Measurements from ENCODE around the gene SUSD5. TPM values are rescaled to one million over a fixed set of nuclear protein-coding genes. Genes with fewer than 3 reads are reported as not detected.
"Not testable (repeated sequence)": the region's sequence is repeated elsewhere in the genome, so short reads cannot be mapped to it uniquely, and the experiment has no call there.

The SUSD5 gene
- total RNA-seq, 1 experiment from 2014 or later: 16.3 TPM

DNA sequence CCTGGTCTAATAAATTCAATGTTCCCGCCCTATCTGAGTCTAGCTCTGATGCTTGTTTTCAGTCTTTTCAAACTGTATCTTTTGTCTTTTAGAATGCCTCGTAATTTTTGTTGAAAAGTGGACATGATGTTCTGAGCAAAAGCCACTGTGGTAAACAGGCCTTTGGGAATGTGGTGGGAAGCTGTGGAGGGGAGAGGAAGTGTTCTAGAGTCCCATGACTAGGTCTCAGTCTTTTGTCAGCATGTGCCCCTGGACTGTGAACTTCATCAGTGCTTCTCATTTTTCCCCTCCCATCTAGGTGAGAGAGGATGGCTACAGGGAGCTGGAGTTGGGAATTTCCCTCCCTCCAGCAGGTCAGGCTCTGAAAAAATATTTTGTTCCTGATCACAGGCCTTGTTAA, 33.7 kb downstream of the SUSD5 start:
- Histone ChIP-seq H3K36me3 (ENCODE audit: control insufficient read depth, insufficient read depth, low read length) (no peaks in the 10 kb centered on the region), H3K27me3 (ENCODE audit: control insufficient read depth, insufficient read depth, low read length) (no peaks in the 10 kb centered on the region), H3K4me1 (ENCODE audit: control insufficient read depth, insufficient read depth, low read length) (peaks cover 5% of the 10 kb centered on the region; the same call in 1 of the 2 replicates), H3K4me3 (ENCODE audit: low read depth in 2 of 2, low read length in 2 of 2) (no peak overlapping the region), H3K9me3 (ENCODE audit: control insufficient read depth, insufficient read depth, low read depth, low read length) (no peaks in the 10 kb centered on the region), H3K27ac (ENCODE audit: low read length) (no peak overlapping the region)
- ChIA-PET CTCF (no interaction called here), POLR2A (no interaction called here)
- ATAC-seq (no peak), DNase-seq (ENCODE audit: low read depth, low spot score) (no peak)
- in situ Hi-C loops (cut with HindIII; ENCODE audit: low pct_unique_long_range_greater_than_20kb, low sequenced_read_pairs) (no loop called here), intact Hi-C loops (cut with micrococcal nuclease; ENCODE audit: unreplicated experiment) (no loop called here)
- no TSS peak for BruUV-seq (replicated peaks)
- TF ChIP-seq, protein P1, sequence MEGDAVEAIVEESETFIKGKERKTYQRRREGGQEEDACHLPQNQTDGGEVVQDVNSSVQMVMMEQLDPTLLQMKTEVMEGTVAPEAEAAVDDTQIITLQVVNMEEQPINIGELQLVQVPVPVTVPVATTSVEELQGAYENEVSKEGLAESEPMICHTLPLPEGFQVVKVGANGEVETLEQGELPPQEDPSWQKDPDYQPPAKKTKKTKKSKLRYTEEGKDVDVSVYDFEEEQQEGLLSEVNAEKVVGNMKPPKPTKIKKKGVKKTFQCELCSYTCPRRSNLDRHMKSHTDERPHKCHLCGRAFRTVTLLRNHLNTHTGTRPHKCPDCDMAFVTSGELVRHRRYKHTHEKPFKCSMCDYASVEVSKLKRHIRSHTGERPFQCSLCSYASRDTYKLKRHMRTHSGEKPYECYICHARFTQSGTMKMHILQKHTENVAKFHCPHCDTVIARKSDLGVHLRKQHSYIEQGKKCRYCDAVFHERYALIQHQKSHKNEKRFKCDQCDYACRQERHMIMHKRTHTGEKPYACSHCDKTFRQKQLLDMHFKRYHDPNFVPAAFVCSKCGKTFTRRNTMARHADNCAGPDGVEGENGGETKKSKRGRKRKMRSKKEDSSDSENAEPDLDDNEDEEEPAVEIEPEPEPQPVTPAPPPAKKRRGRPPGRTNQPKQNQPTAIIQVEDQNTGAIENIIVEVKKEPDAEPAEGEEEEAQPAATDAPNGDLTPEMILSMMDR (IDR thresholded peaks at IDR 0.05): no peak
- TF ChIP-seq POLR2AphosphoS5 (IDR thresholded peaks at IDR 0.05; ENCODE audit: low read depth, low read length): no peak
- TF ChIP-seq, protein P2, sequence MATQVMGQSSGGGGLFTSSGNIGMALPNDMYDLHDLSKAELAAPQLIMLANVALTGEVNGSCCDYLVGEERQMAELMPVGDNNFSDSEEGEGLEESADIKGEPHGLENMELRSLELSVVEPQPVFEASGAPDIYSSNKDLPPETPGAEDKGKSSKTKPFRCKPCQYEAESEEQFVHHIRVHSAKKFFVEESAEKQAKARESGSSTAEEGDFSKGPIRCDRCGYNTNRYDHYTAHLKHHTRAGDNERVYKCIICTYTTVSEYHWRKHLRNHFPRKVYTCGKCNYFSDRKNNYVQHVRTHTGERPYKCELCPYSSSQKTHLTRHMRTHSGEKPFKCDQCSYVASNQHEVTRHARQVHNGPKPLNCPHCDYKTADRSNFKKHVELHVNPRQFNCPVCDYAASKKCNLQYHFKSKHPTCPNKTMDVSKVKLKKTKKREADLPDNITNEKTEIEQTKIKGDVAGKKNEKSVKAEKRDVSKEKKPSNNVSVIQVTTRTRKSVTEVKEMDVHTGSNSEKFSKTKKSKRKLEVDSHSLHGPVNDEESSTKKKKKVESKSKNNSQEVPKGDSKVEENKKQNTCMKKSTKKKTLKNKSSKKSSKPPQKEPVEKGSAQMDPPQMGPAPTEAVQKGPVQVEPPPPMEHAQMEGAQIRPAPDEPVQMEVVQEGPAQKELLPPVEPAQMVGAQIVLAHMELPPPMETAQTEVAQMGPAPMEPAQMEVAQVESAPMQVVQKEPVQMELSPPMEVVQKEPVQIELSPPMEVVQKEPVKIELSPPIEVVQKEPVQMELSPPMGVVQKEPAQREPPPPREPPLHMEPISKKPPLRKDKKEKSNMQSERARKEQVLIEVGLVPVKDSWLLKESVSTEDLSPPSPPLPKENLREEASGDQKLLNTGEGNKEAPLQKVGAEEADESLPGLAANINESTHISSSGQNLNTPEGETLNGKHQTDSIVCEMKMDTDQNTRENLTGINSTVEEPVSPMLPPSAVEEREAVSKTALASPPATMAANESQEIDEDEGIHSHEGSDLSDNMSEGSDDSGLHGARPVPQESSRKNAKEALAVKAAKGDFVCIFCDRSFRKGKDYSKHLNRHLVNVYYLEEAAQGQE (IDR thresholded peaks at IDR 0.05; ENCODE audit: insufficient read depth in 1 of 2, low read depth in 2 of 2, low read length in 1 of 2): no peak

DNA sequence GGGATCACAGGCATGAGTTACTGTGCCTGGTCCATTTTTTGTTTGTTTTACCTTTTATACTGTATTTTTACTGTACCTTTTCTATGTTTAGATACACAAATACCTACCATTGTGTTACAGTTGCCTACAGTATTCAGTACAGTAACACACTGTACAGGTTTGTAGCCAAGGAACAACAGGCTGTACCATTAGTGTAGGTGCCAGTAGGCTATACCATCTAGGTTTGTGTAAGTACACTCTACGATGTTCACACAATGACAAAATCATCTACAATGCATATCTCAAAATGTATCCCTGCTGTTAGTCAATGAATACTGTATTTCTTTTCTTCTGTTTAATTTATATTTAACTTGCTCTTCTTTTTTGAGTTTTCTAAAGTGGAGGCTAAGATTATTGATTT, 37.0 kb downstream of the SUSD5 start:
- H3K4me3 ChIP-seq (ENCODE audit: low read depth in 2 of 2, low read length in 2 of 2); POLR2A ChIA-PET; DNase-seq (ENCODE audit: low read depth, low spot score); CTCF ChIA-PET; H3K4me1 ChIP-seq (ENCODE audit: control insufficient read depth, insufficient read depth, low read length); ATAC-seq; H3K27me3 ChIP-seq (ENCODE audit: control insufficient read depth, insufficient read depth, low read length); H3K36me3 ChIP-seq (ENCODE audit: control insufficient read depth, insufficient read depth, low read length); BruUV-seq (replicated peaks); in situ Hi-C loops (cut with HindIII; ENCODE audit: low pct_unique_long_range_greater_than_20kb, low sequenced_read_pairs); H3K9me3 ChIP-seq (ENCODE audit: control insufficient read depth, insufficient read depth, low read depth, low read length); intact Hi-C loops (cut with micrococcal nuclease; ENCODE audit: unreplicated experiment); H3K27ac ChIP-seq (ENCODE audit: low read length): not testable (repeated sequence)

DNA sequence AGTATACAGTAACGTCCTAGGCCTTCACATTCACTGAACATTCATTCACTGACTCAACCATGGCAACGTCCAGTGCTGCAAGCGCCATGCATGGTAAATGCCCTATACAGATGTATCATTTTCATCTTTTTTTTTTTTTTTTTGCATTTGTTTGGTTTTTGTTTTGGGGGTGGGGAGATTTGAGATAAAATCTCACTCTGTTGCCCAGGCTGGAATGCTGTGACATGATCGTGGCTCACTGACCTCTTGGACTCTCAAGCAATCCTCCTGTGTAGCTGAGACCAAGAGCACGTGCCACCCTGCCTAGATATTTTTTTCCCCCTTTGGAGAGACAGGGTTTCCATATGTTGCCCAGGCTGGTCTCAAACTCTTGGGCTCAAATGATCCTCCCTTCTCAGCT, 37.4 kb downstream of the SUSD5 start:
- ATAC-seq (no peak), DNase-seq (ENCODE audit: low read depth, low spot score) (no peak)
- no peaks in the 10 kb centered on the region for H3K9me3 ChIP-seq (ENCODE audit: control insufficient read depth, insufficient read depth, low read depth, low read length)
- no TSS peak for BruUV-seq (replicated peaks)
- no peak for TF ChIP-seq SIN3A (IDR thresholded peaks at IDR 0.05; ENCODE audit: borderline replicate concordance, insufficient read depth, low read depth, low read length)
- TF ChIP-seq TCF7L2 (IDR thresholded peaks at IDR 0.05; ENCODE audit: low read depth, low read length): no peak
- TF ChIP-seq, protein P1 (IDR thresholded peaks at IDR 0.05): no peak
- no peak for TF ChIP-seq POLR2AphosphoS5 (IDR thresholded peaks at IDR 0.05; ENCODE audit: low read depth, low read length)
- TF ChIP-seq, protein P2 (IDR thresholded peaks at IDR 0.05; ENCODE audit: insufficient read depth in 1 of 2, low read depth in 2 of 2, low read length in 1 of 2): no peak
- in situ Hi-C loops (cut with HindIII; ENCODE audit: low pct_unique_long_range_greater_than_20kb, low sequenced_read_pairs) (no loop called here), intact Hi-C loops (cut with micrococcal nuclease; ENCODE audit: unreplicated experiment) (no loop called here)
- no peaks in the 10 kb centered on the region for H3K36me3 ChIP-seq (ENCODE audit: control insufficient read depth, insufficient read depth, low read length)
- no peak overlapping the region for H3K27ac ChIP-seq (ENCODE audit: low read length)
- CTCF ChIA-PET: interaction anchor here (0.7 kb wide), 1 partner anchor 233 kb away, joined by 4 read pairs; no protein-coding TSS in a partner anchor
- H3K4me3 ChIP-seq (ENCODE audit: low read depth in 2 of 2, low read length in 2 of 2): no peak overlapping the region
- H3K4me1 ChIP-seq (ENCODE audit: control insufficient read depth, insufficient read depth, low read length): no peaks in the 10 kb centered on the region
- POLR2A ChIA-PET: no interaction called here
- H3K27me3 ChIP-seq (ENCODE audit: control insufficient read depth, insufficient read depth, low read length): no peaks in the 10 kb centered on the region
